Measurements from ENCODE around the gene DLX6. TPM values are rescaled to one million over a fixed set of nuclear protein-coding genes. Genes with fewer than 3 reads are reported as not detected.

The DLX6 gene
- total RNA-seq, 1 donor from 2014 or later, result not detected

- intact Hi-C loops (cut with micrococcal nuclease), result loop anchor here (5.0 kb wide), 1 partner anchor 737 kb away; the partner anchor contains the start of gene TAC1
Measured at GRCh38 chr7:96995406-96996110, 9.8 kb upstream of the DLX6 start.

- intact Hi-C loops (cut with micrococcal nuclease), result loop anchor here (5.0 kb wide), 1 partner anchor 736 kb away; the partner anchor contains the start of gene TAC1
Measured at GRCh38 chr7:96996111-96996957, 9.0 kb upstream of the DLX6 start.

GRCh38 chr7:96996958-96997511, 8.3 kb upstream of the DLX6 start:
- intact Hi-C loops (cut with micrococcal nuclease), result loop anchor here (5.0 kb wide), 1 partner anchor 735 kb away; the partner anchor contains the start of gene TAC1

- intact Hi-C loops (cut with micrococcal nuclease), result loop anchor here (5.0 kb wide), 1 partner anchor 735 kb away; the partner anchor contains the start of gene TAC1
Measured at GRCh38 chr7:96997512-96998032, 7.8 kb upstream of the DLX6 start.

- intact Hi-C loops (cut with micrococcal nuclease), result loop anchor here (5.0 kb wide), 1 partner anchor 734 kb away; the partner anchor contains the start of gene TAC1
Measured at GRCh38 chr7:96998333-96998732, 7.0 kb upstream of the DLX6 start.

GRCh38 chr7:96998744-96999143, 6.6 kb upstream of the DLX6 start:
- intact Hi-C loops (cut with micrococcal nuclease), result loop anchor here (5.0 kb wide), 1 partner anchor 734 kb away; the partner anchor contains the start of gene TAC1

GRCh38 chr7:97001221-97001620, 4.1 kb upstream of the DLX6 start:
- intact Hi-C loops (cut with micrococcal nuclease), result no loop called here

- intact Hi-C loops (cut with micrococcal nuclease), result no loop called here
Measured at GRCh38 chr7:97001656-97002554, 3.4 kb upstream of the DLX6 start.

- intact Hi-C loops (cut with micrococcal nuclease), result loop anchor here (1.0 kb wide), 1 partner anchor 23 kb away; no protein-coding TSS in a partner anchor
Measured at GRCh38 chr7:97002555-97003261, 2.6 kb upstream of the DLX6 start.

- intact Hi-C loops (cut with micrococcal nuclease), result loop anchor here (1.0 to 2.0 kb wide), 3 partner anchors 13 to 22 kb away; no protein-coding TSS in a partner anchor
Measured at GRCh38 chr7:97003262-97004246, 1.8 kb upstream of the DLX6 start.

- intact Hi-C loops (cut with micrococcal nuclease), result loop anchor here (1.0 to 2.0 kb wide), 2 partner anchors 14 to 18 kb away; no protein-coding TSS in a partner anchor
Measured at GRCh38 chr7:97004247-97005182, 838 bp upstream of the DLX6 start.

- intact Hi-C loops (cut with micrococcal nuclease), result no loop called here
Measured at GRCh38 chr7:97006055-97006815, 882 bp downstream of the DLX6 start.

- intact Hi-C loops (cut with micrococcal nuclease), result no loop called here
Measured at GRCh38 chr7:97006816-97007582, 1.6 kb downstream of the DLX6 start.

GRCh38 chr7:97007583-97007861, 2.2 kb downstream of the DLX6 start:
- intact Hi-C loops (cut with micrococcal nuclease), result no loop called here

- intact Hi-C loops (cut with micrococcal nuclease), result loop anchor here (1.0 kb wide), 1 partner anchor 8 kb away; no protein-coding TSS in a partner anchor
Measured at GRCh38 chr7:97008275-97008917, 3.0 kb downstream of the DLX6 start.

Measured in T-helper 1 cell treated with Interleukin-12 subunit alpha and Interleukin-12 subunit beta and Interleukin-4 antibody, amounts not matched to agents 30 ng/mL and 1 ng/mL, for 36 hours (primary cell).